HepG2 (cell line): ENCODE results near the gene WSB2. TPM values are rescaled to one million over a fixed set of nuclear protein-coding genes. Genes with fewer than 3 reads are reported as not detected.

ENCODE experiments used
- ARNTL ChIP-seq: sonication (generic); formaldehyde crosslinking; IDR thresholded peaks from 2 replicates; pipeline ENCODE4 v1.4.0; 2020; ENCODE audit warnings: mild to moderate bottlenecking, missing genetic modification reagents
- HBP1 ChIP-seq: IDR thresholded peaks from 2 replicates; pipeline ENCODE4 v1.6.1; 2016; ENCODE audit warnings: low read depth, control low read depth
- NFKB2 ChIP-seq: sonication (generic); formaldehyde crosslinking; IDR thresholded peaks from 2 replicates; pipeline ENCODE4 v1.4.0; 2020; ENCODE audit warnings: missing genetic modification reagents, borderline replicate concordance
- SKIL ChIP-seq: sonication (generic); formaldehyde crosslinking; IDR thresholded peaks from 2 replicates; pipeline ENCODE4 v1.8.0; 2022; ENCODE audit warnings: missing genetic modification reagents, mild to moderate bottlenecking, moderate library complexity, borderline replicate concordance
- ZBTB40 ChIP-seq, 2 experiments: fragments of 450-650 bp in 1 of 2; sonication (generic) in 1 of 2; formaldehyde crosslinking in 1 of 2; IDR thresholded peaks; 2 replicates each; pipeline versions ENCODE4 v1.6.1 to v1.8.0; 2016 to 2022; ENCODE audit warnings: antibody characterized with exemption in 1 of 2, mild to moderate bottlenecking in 1 of 2, missing genetic modification reagents in 1 of 2
- ZNF768 ChIP-seq: sonication (generic); formaldehyde crosslinking; IDR thresholded peaks from 2 replicates; pipeline ENCODE4 v1.4.0; 2020; ENCODE audit warnings: missing genetic modification reagents
- ZSCAN21 ChIP-seq: sonication (generic); formaldehyde crosslinking; IDR thresholded peaks from 2 replicates; pipeline ENCODE4 v1.8.0; 2022; ENCODE audit warnings: mild to moderate bottlenecking, missing genetic modification reagents, moderate library complexity, borderline replicate concordance
- polyA plus RNA-seq, 8 experiments: library from polyadenylated mRNA; depleted of rRNA in 3 of 8; stranded (reverse) in 7 of 8; unstranded in 1 of 8; fragments of >200 nt; fragmentation: Illumina TruSeq in 4 of 8; extraction: Trizol in 4 of 8; gene quantifications; 2 replicates each; pipeline versions ENCODE4 v1.2.1 to v1.2.3, GENCODE V29; 2011 to 2016; ENCODE audit warnings: low read depth in 4 of 8, missing spikeins in 1 of 8, mixed read lengths in 1 of 8; ENCODE audit not compliant: insufficient read depth in 1 of 8
- total RNA-seq, 5 experiments: library from RNA; depleted of rRNA; stranded (reverse); fragments of >200 nt; fragmentation: Illumina TruSeq; extraction: Trizol; gene quantifications; 2 replicates each; pipeline ENCODE4 v1.2.3, GENCODE V29; 2016; ENCODE audit warnings: low read depth in 1 of 5
- TF ChIP-seq, protein P1 (sequence below): sonication (generic); formaldehyde crosslinking; IDR thresholded peaks from 2 replicates; pipeline ENCODE4 v1.4.0; 2020; ENCODE audit warnings: missing genetic modification reagents; ENCODE audit errors: not compliant biosample characterization

WSB2 gene
- total and polyA plus RNA-seq, 2 of the 13 experiments (the other 11 are each of a cell fraction or from before 2014, with no cell fraction given): 31.0 to 82.8 TPM

DNA sequence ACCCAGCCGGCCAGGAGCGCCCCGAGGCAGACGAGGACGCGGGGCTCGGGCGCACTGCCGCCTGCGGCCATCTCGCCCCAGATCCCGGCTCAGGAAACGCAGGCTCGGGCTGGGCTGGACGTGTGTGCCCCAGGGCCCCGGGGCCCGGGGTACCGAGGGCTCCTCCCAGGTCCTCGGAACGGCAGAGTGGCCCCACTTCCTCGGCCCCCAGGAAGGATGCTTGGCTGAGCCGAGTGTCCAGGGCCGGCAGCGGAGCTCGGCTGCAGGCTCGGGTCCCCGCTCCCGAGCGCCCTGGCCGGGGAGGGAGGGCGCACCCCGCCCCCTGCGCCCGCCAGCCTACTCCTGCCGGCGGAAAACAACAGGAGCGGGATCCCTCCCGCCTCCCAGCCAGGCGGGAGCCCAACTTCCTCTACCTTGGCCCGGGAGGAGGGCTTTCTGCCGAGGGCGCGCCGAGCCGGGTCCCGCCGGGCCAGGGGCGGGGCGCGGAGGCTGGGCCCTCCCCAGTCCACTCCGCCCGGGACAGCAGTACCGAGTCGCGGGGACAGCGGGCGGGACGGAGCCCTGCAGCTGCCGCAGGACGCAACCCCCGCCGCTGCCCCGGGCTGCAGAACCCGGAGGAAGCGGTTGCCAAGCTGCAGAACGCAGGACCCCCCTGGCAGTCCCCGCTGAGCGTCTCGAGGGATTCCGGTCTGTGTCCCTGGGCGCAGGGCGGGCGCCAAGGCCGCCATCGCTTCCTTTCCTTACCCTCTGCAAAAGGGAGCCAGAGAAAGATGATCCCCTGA lies 42.8 kb upstream of the WSB2 start, which contains the start of gene VSIG10 (continued):
- TF ChIP-seq HBP1 (CRISPR knock-in tag) (no peak), ARNTL (no peak), ZBTB40 (IDR thresholded peaks at IDR 0.05) (no peak), ZBTB40 (CRISPR knock-in tag; IDR thresholded peaks at IDR 0.05) (no peak), ZSCAN21 (peak; percentile 43; the same call in 1 of the 2 replicates), ZNF768 (peak; percentile 55; the same call in 1 of the 2 replicates), NFKB2 (CRISPR knock-in tag) (peak; percentile 39; the same call in 1 of the 2 replicates), SKIL (CRISPR knock-in tag) (peak; percentile 82; the same call in 1 of the 2 replicates)
- TF ChIP-seq, protein P1, sequence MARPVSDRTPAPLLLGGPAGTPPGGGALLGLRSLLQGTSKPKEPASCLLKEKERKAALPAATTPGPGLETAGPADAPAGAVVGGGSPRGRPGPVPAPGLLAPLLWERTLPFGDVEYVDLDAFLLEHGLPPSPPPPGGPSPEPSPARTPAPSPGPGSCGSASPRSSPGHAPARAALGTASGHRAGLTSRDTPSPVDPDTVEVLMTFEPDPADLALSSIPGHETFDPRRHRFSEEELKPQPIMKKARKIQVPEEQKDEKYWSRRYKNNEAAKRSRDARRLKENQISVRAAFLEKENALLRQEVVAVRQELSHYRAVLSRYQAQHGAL (CRISPR knock-in tag): no peak
